ENCODE results near the gene SGMS1.
"Not testable (repeated sequence)": the region's sequence is repeated elsewhere in the genome, so short reads cannot be mapped to it uniquely, and the experiment has no call there.

Gene SGMS1

GRCh38 chr10:50447691-50448090 lies 176.1 kb downstream of the SGMS1 start:
- Histone ChIP-seq H3K36me3 (ENCODE audit: control insufficient read depth, insufficient read depth, low read length) (no peaks in the 10 kb centered on the region), H3K27me3 (replicated peaks; ENCODE audit: control insufficient read depth, insufficient read depth, low read length) (no peaks in the 10 kb centered on the region), H3K4me3 (replicated peaks; ENCODE audit: low read depth, low read length) (no peak overlapping the region)
- no peak for TF ChIP-seq CTCF (IDR thresholded peaks at IDR 0.05; ENCODE audit: insufficient read depth, low read length, poor library complexity, severe bottlenecking)
- no peak for DNase-seq (ENCODE audit: extremely low read depth, insufficient read length)

GRCh38 chr10:50445777-50446176 lies 178.0 kb downstream of the SGMS1 start:
- H3K27me3 ChIP-seq (replicated peaks; ENCODE audit: control insufficient read depth, insufficient read depth, low read length); H3K4me3 ChIP-seq (replicated peaks; ENCODE audit: low read depth, low read length); H3K36me3 ChIP-seq (ENCODE audit: control insufficient read depth, insufficient read depth, low read length); DNase-seq (ENCODE audit: extremely low read depth, insufficient read length): not testable (repeated sequence)

GRCh38 chr10:50440489-50440888 lies 183.3 kb downstream of the SGMS1 start:
- TF ChIP-seq CTCF (IDR thresholded peaks at IDR 0.05; ENCODE audit: insufficient read depth, low read length, poor library complexity, severe bottlenecking) = no peak
- Histone ChIP-seq H3K4me3 (replicated peaks; ENCODE audit: low read depth, low read length) (no peak overlapping the region), H3K27me3 (replicated peaks; ENCODE audit: control insufficient read depth, insufficient read depth, low read length) (no peaks in the 10 kb centered on the region), H3K36me3 (ENCODE audit: control insufficient read depth, insufficient read depth, low read length) (no peaks in the 10 kb centered on the region)
- no peak for DNase-seq (ENCODE audit: extremely low read depth, insufficient read length)

GRCh38 chr10:50439806-50440205 lies 183.9 kb downstream of the SGMS1 start:
- Histone ChIP-seq H3K4me3 (replicated peaks; ENCODE audit: low read depth, low read length) (no peak overlapping the region), H3K27me3 (replicated peaks; ENCODE audit: control insufficient read depth, insufficient read depth, low read length) (no peaks in the 10 kb centered on the region), H3K36me3 (ENCODE audit: control insufficient read depth, insufficient read depth, low read length) (no peaks in the 10 kb centered on the region)
- DNase-seq (ENCODE audit: extremely low read depth, insufficient read length) = no peak
- no peak for TF ChIP-seq CTCF (IDR thresholded peaks at IDR 0.05; ENCODE audit: insufficient read depth, low read length, poor library complexity, severe bottlenecking)

- no peaks in the 10 kb centered on the region for H3K27me3 ChIP-seq (replicated peaks; ENCODE audit: control insufficient read depth, insufficient read depth, low read length)
- TF ChIP-seq CTCF (IDR thresholded peaks at IDR 0.05; ENCODE audit: insufficient read depth, low read length, poor library complexity, severe bottlenecking) = no peak
- no peak overlapping the region for H3K4me3 ChIP-seq (replicated peaks; ENCODE audit: low read depth, low read length)
- H3K36me3 ChIP-seq (ENCODE audit: control insufficient read depth, insufficient read depth, low read length) = no peaks in the 10 kb centered on the region
- no peak for DNase-seq (ENCODE audit: extremely low read depth, insufficient read length)
Observed at GRCh38 chr10:50439187-50439586, 184.6 kb downstream of the SGMS1 start.

GRCh38 chr10:50438049-50438936 lies 185.5 kb downstream of the SGMS1 start:
- no peak for TF ChIP-seq CTCF (IDR thresholded peaks at IDR 0.05; ENCODE audit: insufficient read depth, low read length, poor library complexity, severe bottlenecking)
- DNase-seq (ENCODE audit: extremely low read depth, insufficient read length) = no peak
- Histone ChIP-seq H3K27me3 (replicated peaks; ENCODE audit: control insufficient read depth, insufficient read depth, low read length) (no peaks in the 10 kb centered on the region), H3K36me3 (ENCODE audit: control insufficient read depth, insufficient read depth, low read length) (no peaks in the 10 kb centered on the region), H3K4me3 (replicated peaks; ENCODE audit: low read depth, low read length) (no peak overlapping the region)

Measured in GM06990 (cell line).